Ishikawa (cell line): ENCODE results near the gene GPD2.

ENCODE experiments used
- FOXM1 ChIP-seq: IDR thresholded peaks from 2 replicates; pipeline ENCODE4 v1.6.1; 2012; ENCODE audit warnings: low read depth, borderline replicate concordance
- MAX ChIP-seq: IDR thresholded peaks from 2 replicates; pipeline ENCODE4 v1.6.1; 2012
- REST ChIP-seq: IDR thresholded peaks from 2 replicates; pipeline ENCODE4 v1.6.1; 2012; ENCODE audit warnings: low read depth, mild to moderate bottlenecking

DNA sequence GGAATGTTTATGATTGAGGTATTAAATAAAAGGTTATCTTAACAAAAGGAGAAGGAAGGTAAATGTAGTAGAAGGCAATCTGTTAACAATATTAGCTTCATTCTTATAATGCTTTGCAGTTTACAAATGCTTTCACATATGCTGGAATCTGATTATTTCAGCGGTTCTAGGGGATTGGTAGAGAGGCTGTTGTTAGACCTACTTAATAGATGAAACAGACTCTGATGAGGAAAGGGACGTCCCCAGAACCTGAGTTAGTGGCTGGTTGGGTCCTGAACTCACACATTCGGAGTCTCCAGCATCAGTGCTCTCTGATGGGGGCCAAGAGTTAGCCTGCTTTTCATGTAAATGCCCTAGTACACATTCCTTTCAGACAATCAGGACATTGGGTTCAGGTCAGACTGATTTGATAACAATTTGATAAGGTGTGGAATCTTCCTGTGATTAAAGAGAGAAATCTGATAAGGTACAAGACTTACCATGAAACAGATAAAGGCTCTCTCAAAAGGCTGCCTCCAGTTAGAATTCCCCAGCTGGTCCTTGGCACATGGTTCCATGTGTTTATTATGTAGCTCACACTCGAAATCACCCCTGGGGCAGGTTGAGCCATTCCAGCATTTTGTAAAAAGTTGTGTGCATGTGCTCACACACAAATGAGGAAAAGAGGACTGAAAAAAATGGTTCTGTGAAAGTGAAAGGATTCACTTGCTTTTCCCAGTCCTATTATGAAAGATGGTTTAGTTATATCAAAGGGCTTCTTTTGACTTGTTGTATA is 103.1 kb downstream of the GPD2 start:
- TF ChIP-seq FOXM1, result no peak
- no peak for TF ChIP-seq REST
- TF ChIP-seq MAX, result no peak
